ENCODE data around the gene KCNJ5.

- TF ChIP-seq CTCF (IDR thresholded peaks at IDR 0.05) (no peak), POLR2A (IDR thresholded peaks at IDR 0.05) (no peak)
Observed at GRCh38 chr11:128871168-128871610, 20.0 kb upstream of the KCNJ5 start.
